ENCODE measurements around the gene DDX19B.
"Not testable (repeated sequence)": the region's sequence is repeated elsewhere in the genome, so short reads cannot be mapped to it uniquely, and the experiment has no call there.

The DDX19B gene

DNA sequence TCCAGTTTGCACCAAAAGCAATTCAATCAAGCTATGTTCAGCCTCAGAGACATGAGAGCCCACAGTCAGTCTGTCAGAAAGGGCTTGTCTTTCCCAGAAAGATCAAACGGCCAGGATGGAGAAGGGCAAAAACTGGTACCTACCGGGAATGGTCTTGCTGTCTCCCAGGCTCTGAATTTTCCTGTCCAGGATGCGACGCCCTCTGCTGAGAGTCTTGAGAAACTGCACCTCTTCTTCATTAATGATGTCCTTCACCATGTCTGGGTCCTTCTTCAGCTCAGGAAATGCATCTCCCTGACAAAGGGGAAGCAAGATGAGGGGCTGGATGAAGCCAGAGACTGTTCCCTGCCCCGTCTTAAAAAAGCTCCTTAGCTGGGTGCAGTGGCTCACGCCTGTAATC, 31.5 kb upstream of the DDX19B start:
- TF ChIP-seq, protein P1, sequence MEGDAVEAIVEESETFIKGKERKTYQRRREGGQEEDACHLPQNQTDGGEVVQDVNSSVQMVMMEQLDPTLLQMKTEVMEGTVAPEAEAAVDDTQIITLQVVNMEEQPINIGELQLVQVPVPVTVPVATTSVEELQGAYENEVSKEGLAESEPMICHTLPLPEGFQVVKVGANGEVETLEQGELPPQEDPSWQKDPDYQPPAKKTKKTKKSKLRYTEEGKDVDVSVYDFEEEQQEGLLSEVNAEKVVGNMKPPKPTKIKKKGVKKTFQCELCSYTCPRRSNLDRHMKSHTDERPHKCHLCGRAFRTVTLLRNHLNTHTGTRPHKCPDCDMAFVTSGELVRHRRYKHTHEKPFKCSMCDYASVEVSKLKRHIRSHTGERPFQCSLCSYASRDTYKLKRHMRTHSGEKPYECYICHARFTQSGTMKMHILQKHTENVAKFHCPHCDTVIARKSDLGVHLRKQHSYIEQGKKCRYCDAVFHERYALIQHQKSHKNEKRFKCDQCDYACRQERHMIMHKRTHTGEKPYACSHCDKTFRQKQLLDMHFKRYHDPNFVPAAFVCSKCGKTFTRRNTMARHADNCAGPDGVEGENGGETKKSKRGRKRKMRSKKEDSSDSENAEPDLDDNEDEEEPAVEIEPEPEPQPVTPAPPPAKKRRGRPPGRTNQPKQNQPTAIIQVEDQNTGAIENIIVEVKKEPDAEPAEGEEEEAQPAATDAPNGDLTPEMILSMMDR (IDR thresholded peaks at IDR 0.05; ENCODE audit: borderline replicate concordance, insufficient read depth, low read depth, low read length), result peak; percentile 73
- no peak overlapping the region for H3K4me3 ChIP-seq (ENCODE audit: low read depth, low read length)

DNA sequence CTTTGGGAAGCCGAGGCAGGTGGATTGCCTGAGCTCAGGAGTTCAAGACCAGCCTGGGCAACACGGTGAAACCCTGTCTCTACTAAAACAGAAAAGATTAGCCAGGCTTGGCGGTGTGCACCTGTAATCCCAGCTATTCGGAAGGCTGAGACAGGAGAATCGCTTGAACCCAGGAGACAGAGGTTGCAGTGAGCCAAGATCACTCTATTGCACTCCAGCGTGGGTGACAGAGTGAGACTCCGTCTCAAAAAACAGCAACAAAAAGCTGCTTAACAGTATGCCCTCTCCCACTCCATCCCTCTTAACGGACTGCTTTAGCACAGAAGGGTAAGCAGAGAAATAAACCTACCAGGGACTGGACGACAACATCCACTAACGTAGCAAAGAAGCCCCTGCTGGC, 31.1 kb upstream of the DDX19B start:
- not testable (repeated sequence) for H3K4me3 ChIP-seq (ENCODE audit: low read depth, low read length)

DNA sequence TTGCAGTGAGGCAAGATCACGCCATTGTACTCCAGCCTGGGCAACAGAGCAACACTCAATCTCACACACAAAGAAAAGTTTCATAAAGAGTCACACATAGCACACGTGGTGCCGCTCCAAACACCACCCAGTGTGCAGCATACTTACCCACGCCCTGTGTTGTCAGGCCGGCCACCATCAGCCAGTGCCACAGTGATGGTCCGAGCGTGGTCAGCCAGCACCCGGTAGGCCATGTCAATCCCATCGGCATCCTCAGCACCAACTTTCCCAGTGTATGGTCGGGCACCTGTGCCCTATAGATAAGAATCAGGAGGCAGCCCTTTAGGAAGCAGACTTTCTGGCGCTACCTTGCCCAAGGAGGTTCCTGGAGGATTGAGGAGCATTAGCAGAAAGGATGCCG, 29.5 kb upstream of the DDX19B start:
- TF ChIP-seq, protein P1 (IDR thresholded peaks at IDR 0.05; ENCODE audit: borderline replicate concordance, insufficient read depth, low read depth, low read length), result no peak
- no peak overlapping the region for H3K4me3 ChIP-seq (ENCODE audit: low read depth, low read length)

DNA sequence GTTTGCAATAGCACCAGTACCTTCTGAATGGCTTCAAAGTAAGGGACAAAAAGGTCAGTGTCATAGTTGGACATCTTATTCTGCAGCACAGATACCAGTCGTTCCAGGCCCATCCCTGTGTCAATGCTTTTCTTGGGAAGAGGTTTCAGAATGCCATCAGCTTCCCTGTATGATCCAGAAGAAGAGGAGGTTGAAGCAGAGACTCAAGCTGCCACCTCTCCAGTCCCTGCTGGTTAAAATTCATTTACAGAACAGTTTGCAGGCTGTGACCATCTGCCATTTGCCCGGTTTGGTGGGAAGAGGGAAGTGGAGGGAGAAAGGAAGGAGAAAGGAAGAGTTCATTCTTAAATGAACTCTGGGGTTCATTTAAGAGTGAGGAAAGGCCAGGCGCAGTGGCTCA, 28.8 kb upstream of the DDX19B start:
- TF ChIP-seq, protein P1 (IDR thresholded peaks at IDR 0.05; ENCODE audit: borderline replicate concordance, insufficient read depth, low read depth, low read length), result no peak
- H3K4me3 ChIP-seq (ENCODE audit: low read depth, low read length), result no peak overlapping the region

DNA sequence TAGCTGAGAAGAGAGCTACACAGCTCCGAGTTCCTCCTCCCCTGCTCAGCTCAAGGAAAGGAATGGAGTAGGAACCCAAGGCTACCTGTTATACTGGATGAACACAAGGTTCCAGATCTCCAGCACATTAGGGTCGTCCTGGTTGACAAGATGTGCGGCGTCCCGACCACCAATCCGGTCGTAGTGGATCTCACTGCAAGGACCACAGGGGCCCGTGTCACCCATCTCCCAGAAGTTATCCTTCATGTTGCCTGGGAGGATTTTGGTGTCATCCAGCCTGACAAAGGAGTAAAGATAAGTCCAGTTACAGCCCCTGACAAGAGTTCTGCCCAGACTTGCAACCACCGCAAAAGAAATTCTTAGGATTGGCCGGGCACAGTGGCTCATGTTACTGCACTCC, 27.3 kb upstream of the DDX19B start:
- TF ChIP-seq, protein P1 (IDR thresholded peaks at IDR 0.05; ENCODE audit: borderline replicate concordance, insufficient read depth, low read depth, low read length), result no peak
- H3K4me3 ChIP-seq (ENCODE audit: low read depth, low read length), result no peak overlapping the region

DNA sequence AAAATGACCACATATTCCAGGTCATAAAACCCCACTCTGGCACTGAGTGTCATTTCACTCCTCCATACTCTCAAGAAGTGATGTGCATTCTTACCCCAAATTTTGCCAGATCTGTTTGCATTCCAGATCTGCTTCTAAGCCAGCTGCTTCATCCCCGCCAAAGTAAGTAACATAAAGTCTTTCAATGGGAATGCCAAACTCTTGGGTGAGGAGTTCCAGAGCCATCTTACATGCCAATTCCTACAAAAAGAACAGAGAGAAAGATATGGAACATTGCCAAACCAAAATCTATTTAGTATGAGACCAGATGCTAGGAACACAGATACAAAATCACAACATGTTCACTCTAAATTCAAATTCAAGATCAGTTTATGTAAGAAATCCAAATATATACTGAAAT, 22.6 kb upstream of the DDX19B start:
- TF ChIP-seq, protein P1 (IDR thresholded peaks at IDR 0.05; ENCODE audit: borderline replicate concordance, insufficient read depth, low read depth, low read length), result no peak
- H3K4me3 ChIP-seq (ENCODE audit: low read depth, low read length), result no peak overlapping the region

DNA sequence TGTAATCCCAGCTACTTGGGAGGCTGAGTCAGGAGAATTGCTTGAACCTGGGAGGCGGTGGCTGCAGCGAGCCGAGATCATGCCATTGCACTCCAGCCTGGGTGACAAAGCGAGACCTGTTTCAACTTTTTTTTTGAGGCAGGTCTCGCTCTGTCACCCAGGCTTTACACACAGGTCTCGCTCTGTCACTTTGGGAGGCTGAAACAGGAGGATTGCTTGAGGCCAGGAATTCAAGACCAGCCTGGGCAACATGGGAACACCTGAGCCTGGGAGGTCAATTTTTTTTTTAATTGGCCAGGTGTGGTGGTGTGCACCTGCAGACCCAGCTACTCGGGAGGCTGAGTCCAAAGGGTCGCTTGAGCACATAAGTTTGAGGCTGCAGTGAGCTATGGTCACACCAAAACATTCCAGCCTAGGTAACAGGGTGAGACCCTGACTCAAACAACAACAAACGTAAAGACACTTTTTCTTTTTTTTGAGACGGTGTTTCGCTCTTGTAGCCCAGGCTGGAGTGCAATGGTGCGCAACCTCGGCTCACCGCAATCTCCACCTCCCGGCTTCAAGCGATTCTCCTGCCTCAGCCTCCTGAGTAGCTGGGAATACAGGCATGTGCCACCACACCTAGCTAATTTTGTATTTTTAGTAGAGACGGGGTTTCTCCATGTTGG, 11.5 kb upstream of the DDX19B start:
- H3K4me3 ChIP-seq (ENCODE audit: low read depth, low read length), result not testable (repeated sequence)

DNA sequence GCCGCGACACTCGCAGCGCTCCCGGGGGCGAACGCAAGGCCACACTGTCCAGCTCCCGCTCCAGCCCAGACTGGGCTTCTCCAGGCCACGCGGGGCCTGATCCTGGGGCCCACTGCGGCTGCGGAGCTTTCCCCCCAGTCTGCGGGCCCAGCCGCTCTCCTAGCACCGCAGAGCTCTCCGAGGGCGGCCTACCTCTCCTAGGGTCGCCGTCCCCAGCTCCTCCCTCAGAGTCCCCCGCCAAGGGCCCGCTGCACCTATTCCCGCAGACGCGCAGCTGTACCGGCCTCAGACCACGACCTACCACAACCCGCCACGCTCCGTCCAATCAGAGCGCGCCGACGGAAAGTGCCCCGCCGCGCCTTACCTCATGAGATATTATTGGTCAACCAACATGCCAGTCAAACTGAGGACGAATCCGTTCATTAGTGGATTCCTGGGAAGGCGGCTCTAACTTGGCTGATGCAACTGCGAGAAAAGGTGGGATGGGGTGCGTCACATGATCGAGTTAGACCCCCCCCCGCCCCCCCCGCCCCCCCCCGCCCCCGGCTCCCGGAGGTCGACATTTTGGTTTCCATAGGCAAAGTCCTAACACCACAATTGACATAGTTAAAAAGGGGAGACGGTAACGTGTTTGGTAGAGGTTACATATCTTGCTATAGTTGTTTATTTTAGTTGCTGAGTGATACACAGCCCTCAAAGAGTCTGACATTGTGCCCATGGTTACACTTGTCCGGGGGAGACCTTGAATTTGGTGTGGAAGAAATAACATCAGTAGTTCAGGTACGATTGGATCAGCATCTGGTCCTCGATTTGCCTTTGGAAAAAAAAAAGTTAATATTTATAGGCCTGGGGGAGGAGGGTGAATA, 9.5 kb upstream of the DDX19B start, which contains the start of gene AARS1:
Gene AARS1 (minus strand): TSS at position 278 of the 866 bp plus-strand sequence. CDS start 6,743 bp downstream, outside the sequence.
- TF ChIP-seq, protein P1 (IDR thresholded peaks at IDR 0.05; ENCODE audit: borderline replicate concordance, insufficient read depth, low read depth, low read length), result no peak
- H3K4me3 ChIP-seq (ENCODE audit: low read depth, low read length), result peak within 1 kb of the TSS; percentile 81
